NCI-H82 treated with DMSO at 0.1 percent for 48 hours (cell line): ENCODE data around the gene IFNAR2.
"Not testable (repeated sequence)": the region's sequence is repeated elsewhere in the genome, so short reads cannot be mapped to it uniquely, and the experiment has no call there.

Experiments
- DNase-seq: peaks from one replicate; lab custom pipeline; 2025; ENCODE audit not compliant: unreplicated experiment; lab: John Stamatoyannopoulos, UW

IFNAR2 gene

GRCh38 chr21:33244082-33244778 lies 14.5 kb downstream of the IFNAR2 start:
- DNase-seq = no peak

GRCh38 chr21:33244779-33245105 lies 15.0 kb downstream of the IFNAR2 start:
- no peak for DNase-seq

- DNase-seq = no peak
These were observed 15.7 kb downstream of the IFNAR2 start for GRCh38 chr21:33245289-33245918.

GRCh38 chr21:33246506-33246905 lies 16.8 kb downstream of the IFNAR2 start:
- DNase-seq = no peak

- no peak for DNase-seq
These were observed 17.2 kb downstream of the IFNAR2 start for GRCh38 chr21:33246963-33247362.

- no peak for DNase-seq
These were observed 17.9 kb downstream of the IFNAR2 start for GRCh38 chr21:33247599-33247998.

GRCh38 chr21:33249331-33250002 lies 19.7 kb downstream of the IFNAR2 start:
- DNase-seq = no peak

GRCh38 chr21:33251119-33251518 lies 21.4 kb downstream of the IFNAR2 start:
- no peak for DNase-seq

GRCh38 chr21:33253382-33253781 lies 23.6 kb downstream of the IFNAR2 start:
- not testable (repeated sequence) for DNase-seq

- DNase-seq = no peak
These were observed 25.0 kb downstream of the IFNAR2 start for GRCh38 chr21:33254766-33255165.

GRCh38 chr21:33255404-33255803 lies 25.7 kb downstream of the IFNAR2 start:
- DNase-seq = no peak

- DNase-seq = no peak
These were observed 26.3 kb downstream of the IFNAR2 start for GRCh38 chr21:33256019-33256418.

- DNase-seq = no peak
These were observed 27.5 kb downstream of the IFNAR2 start for GRCh38 chr21:33257094-33257803.

- DNase-seq = no peak
These were observed 28.7 kb downstream of the IFNAR2 start for GRCh38 chr21:33258475-33258874.

- no peak for DNase-seq
These were observed 29.7 kb downstream of the IFNAR2 start for GRCh38 chr21:33259428-33259827.

GRCh38 chr21:33259995-33260394 lies 30.3 kb downstream of the IFNAR2 start:
- no peak for DNase-seq

GRCh38 chr21:33261635-33262034 lies 31.9 kb downstream of the IFNAR2 start:
- DNase-seq = no peak

GRCh38 chr21:33262921-33263320 lies 33.2 kb downstream of the IFNAR2 start:
- DNase-seq = no peak

GRCh38 chr21:33264561-33264960 lies 34.8 kb downstream of the IFNAR2 start:
- DNase-seq = no peak

GRCh38 chr21:33265664-33266049 lies 35.9 kb downstream of the IFNAR2 start:
- DNase-seq = no peak

- peak; percentile 42 for DNase-seq
These were observed 36.5 kb downstream of the IFNAR2 start, which contains the start of gene IL10RB for GRCh38 chr21:33266050-33266788. TSS of gene IL10RB (plus strand) at chr21:33266367. CDS start at chr21:33266466, 99 bp downstream.
